HepG2 (cell line): ENCODE data around the gene TRIO. TPM values are rescaled to one million over a fixed set of nuclear protein-coding genes. Genes with fewer than 3 reads are reported as not detected.

ENCODE experiments used
- ATAC-seq: fragments of 200-7000 bp; cut with Tn5 transposase; 3 replicates; pipeline ENCODE4 v1.9.1; 2020; ENCODE audit warnings: mild to moderate bottlenecking, moderate library complexity
- BruUV-seq: library from RNA; stranded (reverse); fragments of 400-500 nt; replicated peaks from 2 replicates; lab custom pipeline; 2021; lab: Mats Ljungman, UMichigan
- CTCF ChIA-PET: fragments of 300-600 bp; formaldehyde crosslinking; extraction: SDS; loops from one replicate; lab custom pipeline; 2021; ENCODE audit warnings: low total read pairs, inconsistent platforms, low intra/inter-chr PET ratio; lab: Yijun Ruan, JAX
- POLR2A ChIA-PET: fragments of 350-600 bp; sonication (Branson Sonifier 250); formaldehyde crosslinking; loops from one replicate; lab custom pipeline; 2020; ENCODE audit warnings: antibody characterized with exemption, inconsistent platforms; lab: Yijun Ruan, JAX
- DNase-seq: peaks from one replicate; pipeline ENCODE4 v3.0.0-alpha.2; 2015; ENCODE audit warnings: low spot score
- FAIRE-seq: peaks from 3 replicates; lab custom pipeline; 2011; peaks lifted over from hg19 to GRCh38; lab: Jason Lieb, UNC
- H2AFZ ChIP-seq: one replicate; pipeline ENCODE4 v1.6.1; 2011; ENCODE audit warnings: low read length, inconsistent platforms
- H3K27ac ChIP-seq: fragments of 300-600 bp; 3 replicates; pipeline ENCODE4 v1.8.0; 2011; ENCODE audit warnings: mixed run types, mild to moderate bottlenecking, mixed read lengths, low read length, inconsistent platforms; ENCODE audit not compliant: insufficient read depth; ENCODE audit errors: extremely low read length
- H3K27me3 ChIP-seq, 2 experiments: fragments of 200-600 bp in 1 of 2; 2 replicates in 1 of 2; 3 replicates in 1 of 2; pipeline versions ENCODE4 v1.6.0 to v1.8.0; 2011; ENCODE audit warnings: low read length in 2 of 2, mild to moderate bottlenecking in 2 of 2, moderate library complexity in 2 of 2, inconsistent platforms in 1 of 2; ENCODE audit not compliant: insufficient read depth in 2 of 2, control insufficient read depth in 1 of 2
- H3K36me3 ChIP-seq, 2 experiments: fragments of 200-600 bp in 1 of 2; replicated peaks in 1 of 2; 2 replicates in 1 of 2; 3 replicates in 1 of 2; pipeline versions ENCODE4 v1.5.1 to v1.8.0; 2011; ENCODE audit warnings: low read length in 2 of 2, inconsistent platforms in 1 of 2; ENCODE audit not compliant: insufficient read depth in 2 of 2, control insufficient read depth in 1 of 2
- H3K4me1 ChIP-seq: 2 replicates; pipeline ENCODE4 v1.5.1; 2012; ENCODE audit warnings: low read length, inconsistent platforms; ENCODE audit not compliant: insufficient read depth
- H3K4me2 ChIP-seq: 2 replicates; pipeline ENCODE4 v1.6.0; 2011; ENCODE audit warnings: low read depth, low read length, inconsistent platforms
- H3K4me3 ChIP-seq, 3 experiments: fragments of 200-600 bp in 1 of 3; sonication (generic), shearing (Covaris generic) in 1 of 3; replicated peaks in 1 of 3; 2 replicates each; pipeline ENCODE4 v1.5.1; 2011 to 2016; ENCODE audit warnings: low read length in 3 of 3, inconsistent platforms in 2 of 3, low read depth in 2 of 3, mild to moderate bottlenecking in 2 of 3, control low read depth in 1 of 3, mixed read lengths in 1 of 3; ENCODE audit not compliant: insufficient read depth in 1 of 3
- H3K79me2 ChIP-seq: one replicate; pipeline ENCODE4 v1.6.1; 2011; ENCODE audit warnings: low read length, inconsistent platforms; ENCODE audit not compliant: insufficient read depth
- H3K9ac ChIP-seq: 2 replicates; pipeline ENCODE4 v1.6.0; 2011; ENCODE audit warnings: mild to moderate bottlenecking, low read depth, low read length, inconsistent platforms; ENCODE audit not compliant: insufficient read depth
- H3K9me3 ChIP-seq: 2 replicates; pipeline ENCODE4 v1.5.1; 2012; ENCODE audit warnings: mild to moderate bottlenecking, low read length
- H4K20me1 ChIP-seq: 2 replicates; pipeline ENCODE4 v1.6.0; 2011; ENCODE audit warnings: inconsistent platforms, mild to moderate bottlenecking, low read length, moderate library complexity; ENCODE audit not compliant: insufficient read depth
- AGO1 ChIP-seq: fragments of 200-400 bp; formaldehyde crosslinking; IDR thresholded peaks from 2 replicates; pipeline ENCODE4 v1.6.1; 2017; ENCODE audit warnings: mild to moderate bottlenecking, low read depth, low read length, moderate library complexity; ENCODE audit not compliant: poor library complexity, severe bottlenecking
- AGO2 ChIP-seq: fragments of 200-400 bp; formaldehyde crosslinking; optimal IDR thresholded peaks from 2 replicates; pipeline ENCODE3; 2017; ENCODE audit warnings: mild to moderate bottlenecking, low read depth, low read length, moderate library complexity
- BCLAF1 ChIP-seq: fragments of 450-650 bp; IDR thresholded peaks from 2 replicates; pipeline ENCODE4 v1.6.1; 2017; ENCODE audit warnings: mild to moderate bottlenecking
- CCAR2 ChIP-seq: fragments of 200-400 bp; formaldehyde crosslinking; optimal IDR thresholded peaks from 2 replicates; pipeline ENCODE3; 2018; ENCODE audit warnings: low read depth, mild to moderate bottlenecking, low read length, moderate library complexity
- CREBL2 ChIP-seq: sonication (generic); formaldehyde crosslinking; IDR thresholded peaks from 2 replicates; pipeline ENCODE4 v1.8.1; 2023; ENCODE audit warnings: missing genetic modification reagents, mild to moderate bottlenecking, borderline replicate concordance
- SOX13 ChIP-seq, 3 experiments: fragments of 450-650 bp in 1 of 3; sonication (generic) in 1 of 3; formaldehyde crosslinking in 1 of 3; IDR thresholded peaks in 2 of 3; conservative IDR thresholded peaks in 1 of 3; 2 replicates each; pipeline versions ENCODE4 v1.5.0 to v1.6.1; 2016 to 2020; ENCODE audit warnings: antibody characterized with exemption in 1 of 3, mild to moderate bottlenecking in 1 of 3, missing compliant biosample characterization in 1 of 3, missing genetic modification reagents in 1 of 3, moderate library complexity in 1 of 3
- TIGD3 ChIP-seq: sonication (generic); formaldehyde crosslinking; IDR thresholded peaks from 2 replicates; pipeline ENCODE4 v1.5.1; 2020; ENCODE audit warnings: mild to moderate bottlenecking, missing genetic modification reagents, borderline replicate concordance
- ZBTB2 ChIP-seq: sonication (generic); formaldehyde crosslinking; IDR thresholded peaks from 2 replicates; pipeline ENCODE4 v1.8.0; 2022; ENCODE audit warnings: low read depth, missing genetic modification reagents
- ZNF282 ChIP-seq: fragments of 450-650 bp; IDR thresholded peaks from 2 replicates; pipeline ENCODE4 v1.6.1; 2018; ENCODE audit not compliant: partially characterized antibody
- ZNF33B ChIP-seq: sonication (generic); formaldehyde crosslinking; IDR thresholded peaks from 2 replicates; pipeline ENCODE4 v1.5.1; 2020; ENCODE audit warnings: mild to moderate bottlenecking, missing genetic modification reagents
- ZNF512B ChIP-seq: sonication (generic); formaldehyde crosslinking; IDR thresholded peaks from 2 replicates; pipeline ENCODE4 v1.5.1; 2020; ENCODE audit warnings: missing genetic modification reagents, mild to moderate bottlenecking, borderline replicate concordance
- ZNF879 ChIP-seq: sonication (generic); formaldehyde crosslinking; IDR thresholded peaks from 2 replicates; pipeline ENCODE4 v1.8.1; 2023; ENCODE audit warnings: missing genetic modification reagents
- WGBS: methylation state at CpG from one replicate; pipeline ENCODE4 v1.1.6; 2017; ENCODE audit warnings: low lambda C conversion rate; 5-methylcytosine and 5-hydroxymethylcytosine counted together
- in situ Hi-C: cut with HindIII; loops from 2 replicates; pipeline ENCODE4 v1.10.0; 2017; ENCODE audit warnings: low pct_unique_long_range_greater_than_20kb; ENCODE audit not compliant: extremely low pct_ligation_motif_present
- intact Hi-C: fragments of 100-400 bp; cut with micrococcal nuclease; formaldehyde crosslinking; loops from one replicate; pipeline ENCODE4 v1.10.0; 2022; ENCODE audit not compliant: unreplicated experiment
- polyA plus RNA-seq, 8 experiments: library from polyadenylated mRNA; depleted of rRNA in 3 of 8; stranded (reverse) in 7 of 8; unstranded in 1 of 8; fragments of >200 nt; fragmentation: Illumina TruSeq in 4 of 8; extraction: Trizol in 4 of 8; gene quantifications; 2 replicates each; pipeline versions ENCODE4 v1.2.1 to v1.2.3, GENCODE V29; 2011 to 2016; ENCODE audit warnings: low read depth in 4 of 8, missing spikeins in 1 of 8, mixed read lengths in 1 of 8; ENCODE audit not compliant: insufficient read depth in 1 of 8
- total RNA-seq, 5 experiments: library from RNA; depleted of rRNA; stranded (reverse); fragments of >200 nt; fragmentation: Illumina TruSeq; extraction: Trizol; gene quantifications; 2 replicates each; pipeline ENCODE4 v1.2.3, GENCODE V29; 2016; ENCODE audit warnings: low read depth in 1 of 5

TRIO gene
- total and polyA plus RNA-seq, 2 of the 13 experiments (the other 11 are each of a cell fraction or from before 2014, with no cell fraction given), result 45.2 to 45.9 TPM

GRCh38 chr5:14242447-14242846, 99.3 kb downstream of the TRIO start (continued):
- TF ChIP-seq SOX13 (IDR thresholded peaks at IDR 0.05) (no peak), SOX13 (CRISPR knock-in tag; conservative IDR thresholded peaks at IDR 0.05 in 1 of 2, IDR thresholded peaks at IDR 0.05 in 1 of 2) (no peak), BCLAF1 (no peak)

- ChIA-PET POLR2A (no interaction called here), CTCF (no interaction called here)
- no peak for ATAC-seq
- in situ Hi-C loops, result no loop called here
- H3K27ac ChIP-seq, result no peak overlapping the region
- no TSS peak for BruUV-seq
- 98% methylated on average over 6 of the region's 7 CpGs for WGBS
- peaks cover 93% of the 10 kb centered on the region for H3K79me2 ChIP-seq
- no peaks in the 10 kb centered on the region for H3K36me3 ChIP-seq
- H3K27me3 ChIP-seq, result no peaks in the 10 kb centered on the region
- H4K20me1 ChIP-seq, result peaks cover 38% of the 10 kb centered on the region
- no peak overlapping the region for H3K9ac ChIP-seq
- intact Hi-C loops, result no loop called here
- no peak for FAIRE-seq
- no peak overlapping the region for H3K4me2 ChIP-seq
- no peaks in the 10 kb centered on the region for H3K9me3 ChIP-seq
- no peak overlapping the region for H2AFZ ChIP-seq
- H3K4me3 ChIP-seq, result no peak overlapping the region
- DNase-seq, result no peak
- H3K4me1 ChIP-seq, result no peaks in the 10 kb centered on the region
- TF ChIP-seq CCAR2, result no peak
- no peak for TF ChIP-seq ZNF282
- no peak for TF ChIP-seq CREBL2 (CRISPR knock-in tag)
- TF ChIP-seq ZNF879 (CRISPR knock-in tag), result no peak
- no peak for TF ChIP-seq ZBTB2 (CRISPR knock-in tag)
- no peak for TF ChIP-seq AGO1
- TF ChIP-seq TIGD3, result no peak
- no peak for TF ChIP-seq ZNF512B (CRISPR knock-in tag)
- no peak for TF ChIP-seq ZNF33B
- no peak for TF ChIP-seq AGO2
Observed at GRCh38 chr5:14242871-14243383, 99.8 kb downstream of the TRIO start.
